ENCODE data around the gene TMEM147. TPM values are rescaled to one million over a fixed set of nuclear protein-coding genes. Genes with fewer than 3 reads are reported as not detected.

The TMEM147 gene
- total RNA-seq, 2 experiments from 2014 or later: 20.3 to 22.0 TPM

GRCh38 chr19:35521124-35521743 lies 24.2 kb upstream of the TMEM147 start:
- no peak for ATAC-seq (ENCODE audit: poor library complexity)
- POLR2A ChIA-PET: no interaction called here
- CTCF ChIA-PET: interaction anchor here (1.4 kb wide), 1 partner anchor 11 kb away, joined by 4 read pairs; no protein-coding TSS in a partner anchor

GRCh38 chr19:35522745-35523327 lies 22.6 kb upstream of the TMEM147 start:
- no peak overlapping the region for H3K27ac Mint-ChIP-seq
- intact Hi-C loops (cut with DNase I, micrococcal nuclease): no loop called here
- CTCF ChIA-PET: interaction anchor here (1.4 kb wide), 1 partner anchor 12 kb away, joined by 4 read pairs; no protein-coding TSS in a partner anchor

More at GRCh38 chr19:35521124-35521743, 24.2 kb upstream of the TMEM147 start:
- TF ChIP-seq, protein P1, sequence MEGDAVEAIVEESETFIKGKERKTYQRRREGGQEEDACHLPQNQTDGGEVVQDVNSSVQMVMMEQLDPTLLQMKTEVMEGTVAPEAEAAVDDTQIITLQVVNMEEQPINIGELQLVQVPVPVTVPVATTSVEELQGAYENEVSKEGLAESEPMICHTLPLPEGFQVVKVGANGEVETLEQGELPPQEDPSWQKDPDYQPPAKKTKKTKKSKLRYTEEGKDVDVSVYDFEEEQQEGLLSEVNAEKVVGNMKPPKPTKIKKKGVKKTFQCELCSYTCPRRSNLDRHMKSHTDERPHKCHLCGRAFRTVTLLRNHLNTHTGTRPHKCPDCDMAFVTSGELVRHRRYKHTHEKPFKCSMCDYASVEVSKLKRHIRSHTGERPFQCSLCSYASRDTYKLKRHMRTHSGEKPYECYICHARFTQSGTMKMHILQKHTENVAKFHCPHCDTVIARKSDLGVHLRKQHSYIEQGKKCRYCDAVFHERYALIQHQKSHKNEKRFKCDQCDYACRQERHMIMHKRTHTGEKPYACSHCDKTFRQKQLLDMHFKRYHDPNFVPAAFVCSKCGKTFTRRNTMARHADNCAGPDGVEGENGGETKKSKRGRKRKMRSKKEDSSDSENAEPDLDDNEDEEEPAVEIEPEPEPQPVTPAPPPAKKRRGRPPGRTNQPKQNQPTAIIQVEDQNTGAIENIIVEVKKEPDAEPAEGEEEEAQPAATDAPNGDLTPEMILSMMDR (IDR thresholded peaks at IDR 0.05): no peak
- Mint-ChIP-seq H3K27ac (no peak overlapping the region), H3K4me1 (ENCODE audit: low read depth) (no peaks in the 10 kb centered on the region), H3K4me3 (no peak overlapping the region), H3K27me3 (peaks cover 19% of the 10 kb centered on the region), H3K9me3 (no peaks in the 10 kb centered on the region), H3K36me3 (ENCODE audit: low read depth) (no peaks in the 10 kb centered on the region)
- H3K27ac ChIP-seq (ENCODE audit: low read depth in 1 of 2, low read length in 2 of 2): no peak overlapping the region
- H3K36me3 ChIP-seq (ENCODE audit: insufficient read depth, low read length): no peaks in the 10 kb centered on the region
- no peak overlapping the region for H3K4me3 ChIP-seq (ENCODE audit: low read length)
- peaks cover 0 to 3% of the 10 kb centered on the region in 2 experiments for H3K27me3 ChIP-seq (ENCODE audit: control insufficient read depth in 1 of 2, insufficient read depth in 2 of 2, low read length in 2 of 2)
- H3K9me3 ChIP-seq (ENCODE audit: control insufficient read depth in 1 of 2, insufficient read depth in 1 of 2, low read length in 2 of 2): no peaks in the 10 kb centered on the region
- H3K4me1 ChIP-seq (ENCODE audit: insufficient read depth, low read length): no peaks in the 10 kb centered on the region
- intact Hi-C loops (cut with DNase I, micrococcal nuclease): no loop called here
- DNase-seq: no peak

DNA sequence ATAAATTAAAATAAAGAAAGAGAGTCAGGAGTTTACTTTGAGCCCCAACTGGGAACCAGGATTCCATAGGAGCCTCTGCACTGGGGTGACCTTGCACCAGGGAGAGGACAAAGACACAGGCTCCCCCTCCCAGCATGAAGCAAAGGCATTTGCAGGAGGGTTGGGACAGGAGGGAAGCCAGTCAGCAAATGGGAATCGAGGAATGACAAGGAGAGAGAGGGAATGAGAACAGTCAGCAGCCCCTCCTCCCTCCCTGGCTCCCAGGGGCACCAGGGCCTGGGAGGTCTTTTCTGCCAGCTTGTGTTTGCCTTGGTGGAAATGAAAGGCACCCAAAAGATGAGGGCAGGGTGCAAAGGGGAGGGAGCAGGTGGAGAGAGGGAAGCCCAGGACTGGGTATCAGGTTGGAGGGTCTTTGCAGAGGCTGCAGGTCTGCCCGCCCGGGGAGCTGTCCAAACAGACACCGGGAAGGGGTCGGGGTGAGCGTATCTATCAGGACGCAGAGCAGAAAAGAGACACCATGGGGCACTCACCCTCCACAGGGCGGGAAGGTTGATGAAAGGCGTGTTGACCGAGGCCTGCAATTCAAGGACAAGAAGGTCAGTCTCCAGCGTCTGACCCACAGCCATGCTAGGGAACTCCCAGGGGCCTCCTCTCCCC lies 21.1 kb upstream of the TMEM147 start:
- Mint-ChIP-seq H3K9me3 (no peaks in the 10 kb centered on the region), H3K36me3 (ENCODE audit: low read depth) (no peaks in the 10 kb centered on the region), H3K4me3 (no peak overlapping the region), H3K4me1 (ENCODE audit: low read depth) (no peaks in the 10 kb centered on the region), H3K27me3 (peaks cover 28% of the 10 kb centered on the region), H3K27ac (no peak overlapping the region)
- intact Hi-C loops (cut with DNase I, micrococcal nuclease): no loop called here
- POLR2A ChIA-PET: no interaction called here
- Histone ChIP-seq H3K4me3 (ENCODE audit: low read length) (no peak overlapping the region), H3K36me3 (ENCODE audit: insufficient read depth, low read length) (no peaks in the 10 kb centered on the region), H3K9me3 (ENCODE audit: control insufficient read depth in 1 of 2, insufficient read depth in 1 of 2, low read length in 2 of 2) (peaks cover 0 to 7% of the 10 kb centered on the region in 2 experiments), H3K4me1 (ENCODE audit: insufficient read depth, low read length) (no peaks in the 10 kb centered on the region), H3K27ac (ENCODE audit: low read depth in 1 of 2, low read length in 2 of 2) (no peak overlapping the region), H3K27me3 (ENCODE audit: control insufficient read depth in 1 of 2, insufficient read depth in 2 of 2, low read length in 2 of 2) (peaks cover 0 to 3% of the 10 kb centered on the region in 2 experiments)
- TF ChIP-seq, protein P1 (IDR thresholded peaks at IDR 0.05): no peak
- CTCF ChIA-PET: no interaction called here
- ATAC-seq (ENCODE audit: poor library complexity) (no peak), DNase-seq (no peak)

More at GRCh38 chr19:35522745-35523327, 22.6 kb upstream of the TMEM147 start:
- Mint-ChIP-seq H3K4me1 (ENCODE audit: low read depth) (no peaks in the 10 kb centered on the region), H3K9me3 (no peaks in the 10 kb centered on the region), H3K4me3 (no peak overlapping the region), H3K27me3 (peaks cover 21% of the 10 kb centered on the region), H3K36me3 (ENCODE audit: low read depth) (no peaks in the 10 kb centered on the region)
- H3K36me3 ChIP-seq (ENCODE audit: insufficient read depth, low read length): no peaks in the 10 kb centered on the region
- H3K27me3 ChIP-seq (ENCODE audit: control insufficient read depth in 1 of 2, insufficient read depth in 2 of 2, low read length in 2 of 2): peaks cover 0 to 3% of the 10 kb centered on the region in 2 experiments
- H3K4me3 ChIP-seq (ENCODE audit: low read length): no peak overlapping the region
- DNase-seq: no peak
- TF ChIP-seq, protein P1 (IDR thresholded peaks at IDR 0.05): no peak
- H3K27ac ChIP-seq (ENCODE audit: low read depth in 1 of 2, low read length in 2 of 2): no peak overlapping the region
- POLR2A ChIA-PET: no interaction called here
- H3K4me1 ChIP-seq (ENCODE audit: insufficient read depth, low read length): no peaks in the 10 kb centered on the region
- H3K9me3 ChIP-seq (ENCODE audit: control insufficient read depth in 1 of 2, insufficient read depth in 1 of 2, low read length in 2 of 2): peaks cover 0 to 6% of the 10 kb centered on the region in 2 experiments
- ATAC-seq (ENCODE audit: poor library complexity): no peak
